OCI-LY7 (cell line): Measurements from ENCODE around the gene TBC1D1. TPM values are rescaled to one million over a fixed set of nuclear protein-coding genes. Genes with fewer than 3 reads are reported as not detected.
A peak's percentile ranks its signal among the peaks of the same experiment; 100 is the strongest.

Source experiments
- BruUV-seq: library from RNA; stranded (reverse); fragments of 400-500 nt; replicated peaks from 2 replicates; lab custom pipeline; 2021; lab: Mats Ljungman, UMichigan
- CTCF ChIA-PET: fragments of 300-600 bp; sonication (Branson Sonifier 250); formaldehyde crosslinking; loops from one replicate; lab custom pipeline; 2022; ENCODE audit warnings: antibody characterized with exemption; ENCODE audit not compliant: unreplicated experiment; lab: Charles Lee
- POLR2A ChIA-PET: fragments of 300-600 bp; sonication (Branson Sonifier 250); formaldehyde crosslinking; loops from one replicate; lab custom pipeline; 2022; ENCODE audit warnings: antibody characterized with exemption; lab: Charles Lee
- DNase-seq: peaks from one replicate; pipeline ENCODE4 v3.0.0-alpha.2; 2015; ENCODE audit warnings: low spot score
- H2AFZ ChIP-seq: fragments of 200-600 bp; sonication (generic), shearing (Covaris generic); 2 replicates; pipeline ENCODE4 v1.6.1; 2014; ENCODE audit warnings: mild to moderate bottlenecking, antibody characterized with exemption, low read length, moderate library complexity
- H3K27ac ChIP-seq: fragments of 200-600 bp; sonication (generic); 2 replicates; pipeline ENCODE4 v1.5.1; 2014; ENCODE audit warnings: mixed run types, low read depth, mild to moderate bottlenecking, moderate library complexity, low read length, inconsistent platforms; ENCODE audit not compliant: poor library complexity, severe bottlenecking
- H3K36me3 ChIP-seq: fragments of 200-600 bp; sonication (generic); 2 replicates; pipeline ENCODE4 v1.6.1; 2014; ENCODE audit warnings: mild to moderate bottlenecking, antibody characterized with exemption, low read length, moderate library complexity, mixed read lengths; ENCODE audit not compliant: insufficient read depth
- H3K4me1 ChIP-seq: fragments of 200-600 bp; sonication (generic); 2 replicates; pipeline ENCODE4 v1.5.1; 2014; ENCODE audit warnings: mild to moderate bottlenecking, low read length; ENCODE audit not compliant: insufficient read depth, poor library complexity, severe bottlenecking
- H3K4me2 ChIP-seq: fragments of 200-600 bp; sonication (generic); 2 replicates; pipeline ENCODE4 v1.6.1; 2014; ENCODE audit warnings: mild to moderate bottlenecking, low read length
- H3K4me3 ChIP-seq: fragments of 200-600 bp; sonication (generic); 2 replicates; pipeline ENCODE4 v1.5.1; 2014; ENCODE audit warnings: mild to moderate bottlenecking, low read depth, low read length; ENCODE audit not compliant: poor library complexity, severe bottlenecking
- H3K79me2 ChIP-seq: fragments of 200-600 bp; sonication (generic); 2 replicates; pipeline ENCODE4 v1.6.1; 2016; ENCODE audit warnings: low read depth, mild to moderate bottlenecking, low read length, moderate library complexity, mixed read lengths; ENCODE audit not compliant: insufficient read depth
- H3K9me2 ChIP-seq: fragments of 200-600 bp; sonication (generic); 2 replicates; pipeline ENCODE4 v1.6.1; 2016; ENCODE audit warnings: mild to moderate bottlenecking, low read length, mixed read lengths; ENCODE audit not compliant: insufficient read depth
- H3K9me3 ChIP-seq: fragments of 200-600 bp; sonication (generic); 2 replicates; pipeline ENCODE4 v1.6.1; 2014; ENCODE audit warnings: mild to moderate bottlenecking, mixed run types, low read length, mixed read lengths
- H4K20me1 ChIP-seq: fragments of 200-600 bp; sonication (generic); 2 replicates; pipeline ENCODE4 v1.6.1; 2014; ENCODE audit warnings: mild to moderate bottlenecking, antibody characterized with exemption, low read length, moderate library complexity, mixed read lengths; ENCODE audit not compliant: insufficient read depth
- EZH2phosphoT487 ChIP-seq: fragments of 200-600 bp; sonication (generic); IDR thresholded peaks from 2 replicates; pipeline ENCODE4 v1.6.1; 2018; ENCODE audit warnings: low read depth, borderline replicate concordance, mild to moderate bottlenecking, mixed run types, antibody characterized with exemption, low read length, moderate library complexity, mixed read lengths
- intact Hi-C: fragments of 100-400 bp; cut with micrococcal nuclease; formaldehyde crosslinking; loops from one replicate; pipeline ENCODE4 v1.10.0; 2022; ENCODE audit not compliant: unreplicated experiment
- total RNA-seq, 2 experiments: library from RNA; depleted of rRNA in 1 of 2; stranded (reverse); fragments of >200 nt in 1 of 2; shearing (Covaris generic) in 1 of 2; gene quantifications; 2 replicates each; pipeline ENCODE4 v1.2.3, GENCODE V29; 2014 to 2022
- TF ChIP-seq, protein P1 (sequence below): fragments of 200-600 bp; sonication (generic); conservative IDR thresholded peaks from 2 replicates; pipeline ENCODE4 v1.5.1; 2014; ENCODE audit warnings: mild to moderate bottlenecking, antibody characterized with exemption, low read length, moderate library complexity, mixed read lengths

Gene TBC1D1
- total RNA-seq, 2 experiments from 2014 or later: 539 to 545 TPM

DNA sequence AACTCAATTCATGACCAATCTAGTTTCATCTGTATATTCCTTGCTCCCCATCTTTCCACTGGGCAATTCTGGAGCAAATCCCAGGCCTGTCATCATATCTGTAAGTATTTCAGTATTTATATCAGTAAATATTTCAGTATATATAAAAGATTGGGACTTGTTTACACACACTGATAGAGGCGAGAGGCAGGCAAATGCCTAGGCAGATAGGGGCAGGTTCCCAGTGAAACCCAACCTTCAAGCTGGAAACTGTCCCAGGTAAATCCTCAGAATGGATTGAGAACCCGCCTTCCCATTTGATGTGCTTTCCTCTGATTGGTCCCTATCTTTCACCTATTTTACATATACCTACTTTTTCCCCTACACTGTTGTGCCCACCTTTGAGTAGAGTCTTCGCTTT lies 23.8 kb upstream of the TBC1D1 start:
- Histone ChIP-seq H2AFZ (no peak overlapping the region), H4K20me1 (no peaks in the 10 kb centered on the region), H3K27ac (no peak overlapping the region), H3K9me3 (no peaks in the 10 kb centered on the region), H3K4me3 (no peak overlapping the region), H3K79me2 (no peaks in the 10 kb centered on the region), H3K4me2 (no peak overlapping the region), H3K36me3 (peaks cover 61% of the 10 kb centered on the region), H3K9me2 (no peaks in the 10 kb centered on the region), H3K4me1 (no peaks in the 10 kb centered on the region)
- POLR2A ChIA-PET: interaction anchor here (1.0 to 2.7 kb wide), 5 partner anchors 8 to 42 kb away, joined by 3 to 10 read pairs (median 5); no protein-coding TSS in a partner anchor
- intact Hi-C loops: no loop called here
- DNase-seq: no peak
- TF ChIP-seq, protein P1, sequence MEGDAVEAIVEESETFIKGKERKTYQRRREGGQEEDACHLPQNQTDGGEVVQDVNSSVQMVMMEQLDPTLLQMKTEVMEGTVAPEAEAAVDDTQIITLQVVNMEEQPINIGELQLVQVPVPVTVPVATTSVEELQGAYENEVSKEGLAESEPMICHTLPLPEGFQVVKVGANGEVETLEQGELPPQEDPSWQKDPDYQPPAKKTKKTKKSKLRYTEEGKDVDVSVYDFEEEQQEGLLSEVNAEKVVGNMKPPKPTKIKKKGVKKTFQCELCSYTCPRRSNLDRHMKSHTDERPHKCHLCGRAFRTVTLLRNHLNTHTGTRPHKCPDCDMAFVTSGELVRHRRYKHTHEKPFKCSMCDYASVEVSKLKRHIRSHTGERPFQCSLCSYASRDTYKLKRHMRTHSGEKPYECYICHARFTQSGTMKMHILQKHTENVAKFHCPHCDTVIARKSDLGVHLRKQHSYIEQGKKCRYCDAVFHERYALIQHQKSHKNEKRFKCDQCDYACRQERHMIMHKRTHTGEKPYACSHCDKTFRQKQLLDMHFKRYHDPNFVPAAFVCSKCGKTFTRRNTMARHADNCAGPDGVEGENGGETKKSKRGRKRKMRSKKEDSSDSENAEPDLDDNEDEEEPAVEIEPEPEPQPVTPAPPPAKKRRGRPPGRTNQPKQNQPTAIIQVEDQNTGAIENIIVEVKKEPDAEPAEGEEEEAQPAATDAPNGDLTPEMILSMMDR: no peak
- TF ChIP-seq EZH2phosphoT487: no peak
- BruUV-seq: no TSS peak
- CTCF ChIA-PET: no interaction called here

DNA sequence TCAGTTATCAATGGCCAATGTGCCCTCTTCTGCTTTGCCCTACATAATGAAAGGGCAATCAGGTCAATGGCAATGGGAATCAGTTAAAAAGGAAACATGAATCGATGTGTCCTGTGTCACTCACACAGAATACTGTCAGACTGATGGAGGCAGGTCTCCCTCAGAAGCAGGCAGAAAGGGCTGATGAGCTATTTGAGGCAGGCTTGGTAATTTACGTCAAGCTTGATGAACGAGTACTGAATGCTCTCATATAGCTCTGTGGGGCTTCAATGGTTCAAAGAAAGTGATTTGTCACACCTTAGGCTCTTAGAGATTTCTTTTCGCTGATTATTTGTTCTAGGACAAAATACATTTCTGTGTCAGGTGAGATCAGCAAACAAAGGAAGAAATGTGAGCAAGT lies 22.6 kb upstream of the TBC1D1 start:
- CTCF ChIA-PET: no interaction called here

More for the DNA sequence above, 22.6 kb upstream of the TBC1D1 start:
- no peak overlapping the region for H3K27ac ChIP-seq
- H3K36me3 ChIP-seq: peaks cover 50% of the 10 kb centered on the region
- no peak overlapping the region for H2AFZ ChIP-seq
- DNase-seq: no peak
- intact Hi-C loops: no loop called here
- no peak overlapping the region for H3K4me3 ChIP-seq
- H3K9me2 ChIP-seq: no peaks in the 10 kb centered on the region
- no peak overlapping the region for H3K4me2 ChIP-seq
- TF ChIP-seq EZH2phosphoT487: no peak
- TF ChIP-seq, protein P1: no peak
- no peaks in the 10 kb centered on the region for H3K9me3 ChIP-seq
- no peaks in the 10 kb centered on the region for H4K20me1 ChIP-seq
- H3K79me2 ChIP-seq: no peaks in the 10 kb centered on the region
- no peaks in the 10 kb centered on the region for H3K4me1 ChIP-seq
- BruUV-seq: TSS peak; percentile 17
- POLR2A ChIA-PET: no interaction called here
